Esophagus mucosa (tissue), 1 donor: ENCODE data around the gene JPT1. TPM values are rescaled to one million over a fixed set of nuclear protein-coding genes. Genes with fewer than 3 reads are reported as not detected.

Experiments used
- ATAC-seq: fragments of 200-7000 bp; cut with Tn5 transposase; one replicate; pipeline ENCODE4 v1.9.1; 2020
- total RNA-seq: library from RNA; stranded (reverse); gene quantifications from one replicate; pipeline ENCODE4 v1.2.4, GENCODE V29; 2023
- donor health status: DM: yes; HTN: yes; CAD: no.

JPT1 gene
- total RNA-seq, 1 donor from 2014 or later: 328 TPM

DNA sequence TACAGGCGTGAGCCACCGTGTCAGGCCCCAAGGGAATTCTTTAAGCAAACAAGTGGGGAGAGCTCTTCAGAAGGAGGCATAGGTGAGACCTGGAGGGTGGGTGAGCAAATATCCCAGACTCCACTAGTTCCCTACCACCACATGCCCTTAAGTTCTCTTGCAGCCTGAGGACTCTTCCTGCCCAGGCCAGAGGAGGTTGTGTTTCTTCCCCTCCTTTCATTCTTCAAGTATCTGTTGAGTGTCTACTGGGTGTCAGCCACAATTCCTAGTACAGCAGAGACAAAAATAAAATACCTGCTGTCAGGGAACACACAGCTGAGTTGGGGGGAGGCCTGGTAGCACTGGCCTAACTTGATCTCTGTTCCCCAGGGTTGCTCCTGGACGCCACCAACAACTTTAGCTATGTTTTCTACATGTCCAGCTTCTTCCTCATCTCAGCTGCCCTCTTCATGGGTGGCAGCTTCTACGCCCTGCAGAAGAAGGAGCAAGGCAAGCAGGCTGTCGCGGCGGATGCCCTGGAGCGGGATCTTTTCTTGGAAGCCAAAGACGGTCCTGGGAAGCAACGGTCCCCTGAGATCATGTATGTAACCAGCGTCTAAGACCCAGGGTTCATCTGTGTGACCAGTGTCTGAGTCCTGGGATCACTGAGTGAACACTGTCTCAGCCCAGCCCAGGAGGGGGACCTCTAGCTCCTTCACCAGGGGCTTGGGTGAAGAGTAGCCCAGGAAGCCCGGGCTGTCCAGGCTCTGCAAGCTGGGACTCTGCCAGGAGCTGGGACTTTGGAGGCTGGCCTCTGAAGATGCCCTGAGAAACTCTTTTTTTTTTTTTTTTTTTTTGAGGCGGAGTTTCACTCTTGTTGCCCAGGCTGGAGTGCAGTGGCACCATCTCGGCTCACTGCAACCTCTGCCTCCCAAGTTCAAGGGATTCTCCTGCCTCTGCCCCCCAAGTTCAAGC, 50.4 kb downstream of the JPT1 start:
- ATAC-seq: no peak

DNA sequence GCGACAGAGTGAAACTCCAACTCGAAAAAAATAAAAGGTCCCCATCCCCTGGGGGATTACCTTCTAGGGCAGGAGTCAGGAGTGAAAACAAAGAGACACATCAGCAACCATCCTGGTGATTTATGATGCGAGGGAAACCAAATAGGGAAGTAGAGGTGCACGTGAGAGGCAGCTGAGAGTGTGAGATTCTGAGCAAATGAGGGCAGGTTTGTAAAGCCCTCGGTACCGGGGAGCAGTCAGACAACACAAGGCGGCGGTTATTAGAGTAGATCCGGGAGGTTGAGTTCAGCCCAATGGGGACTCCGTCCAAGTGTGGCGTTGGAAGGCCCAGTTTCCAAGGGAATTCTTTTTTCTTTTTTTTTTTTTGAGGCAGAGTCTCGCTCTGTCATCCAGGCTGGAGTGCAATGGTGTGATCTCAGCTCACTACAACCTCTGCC, 51.9 kb downstream of the JPT1 start:
- no peak for ATAC-seq

DNA sequence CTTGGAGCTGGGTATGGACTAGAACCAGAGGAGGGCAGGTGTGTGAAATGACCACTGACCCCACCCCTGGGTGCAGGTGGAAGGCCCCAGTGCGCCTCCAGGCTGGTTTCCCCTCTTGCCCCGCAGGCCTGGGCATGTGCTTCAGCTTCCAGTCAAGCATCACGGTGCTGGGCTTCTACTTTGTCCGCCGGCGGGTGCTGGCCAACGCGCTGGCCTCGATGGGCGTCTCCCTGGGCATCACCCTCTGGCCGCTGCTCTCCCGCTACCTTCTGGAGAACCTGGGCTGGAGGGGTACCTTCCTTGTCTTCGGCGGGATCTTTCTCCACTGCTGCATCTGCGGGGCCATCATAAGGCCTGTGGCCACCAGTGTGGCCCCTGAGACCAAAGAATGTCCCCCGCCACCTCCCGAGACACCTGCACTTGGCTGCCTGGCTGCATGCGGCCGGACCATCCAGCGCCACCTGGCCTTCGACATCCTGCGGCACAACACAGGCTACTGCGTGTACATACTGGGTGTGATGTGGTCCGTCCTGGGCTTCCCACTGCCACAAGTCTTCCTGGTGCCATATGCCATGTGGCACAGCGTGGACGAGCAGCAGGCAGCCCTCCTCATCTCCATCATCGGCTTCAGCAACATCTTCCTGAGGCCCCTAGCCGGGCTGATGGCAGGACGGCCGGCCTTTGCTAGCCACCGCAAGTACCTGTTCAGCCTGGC, 54.3 kb downstream of the JPT1 start:
- ATAC-seq: no peak

DNA sequence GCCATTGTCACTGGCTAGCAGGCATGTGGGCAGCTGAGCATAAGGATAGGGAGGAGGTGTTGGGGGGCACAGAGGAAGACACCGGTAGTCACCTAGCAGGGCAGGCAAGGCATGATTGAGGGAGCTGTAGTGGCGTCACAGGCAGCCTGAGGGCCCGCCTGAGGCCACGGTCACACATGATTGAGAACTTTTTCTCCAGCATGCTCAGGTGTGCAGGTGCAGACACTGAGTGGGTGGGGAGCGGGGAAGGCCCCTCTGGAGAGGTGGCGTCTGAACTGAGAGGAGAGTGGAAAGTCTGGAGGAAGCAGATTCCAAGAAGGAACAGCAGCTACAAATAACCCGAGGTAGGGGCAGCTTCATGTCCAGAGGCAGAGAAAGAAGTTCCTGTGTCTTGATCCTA, 55.5 kb downstream of the JPT1 start:
- ATAC-seq: no peak

DNA sequence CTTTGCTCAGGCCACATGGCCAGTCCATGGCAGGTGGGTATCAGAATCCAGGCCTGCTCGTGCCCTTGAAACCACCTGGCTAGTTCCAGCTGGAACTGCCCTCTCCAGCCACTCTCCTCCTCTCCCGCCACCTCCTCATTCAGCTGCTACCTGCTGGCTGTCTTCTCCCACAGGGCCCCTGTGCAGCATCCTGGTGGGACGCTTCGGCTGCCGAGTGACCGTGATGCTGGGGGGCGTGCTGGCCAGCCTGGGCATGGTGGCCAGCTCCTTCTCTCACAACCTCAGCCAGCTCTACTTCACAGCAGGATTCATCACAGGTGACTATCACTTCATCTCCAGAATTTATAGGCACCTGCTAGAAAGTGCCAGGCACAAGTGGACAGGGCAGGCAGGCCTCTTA, 56.4 kb downstream of the JPT1 start:
- no peak for ATAC-seq

DNA sequence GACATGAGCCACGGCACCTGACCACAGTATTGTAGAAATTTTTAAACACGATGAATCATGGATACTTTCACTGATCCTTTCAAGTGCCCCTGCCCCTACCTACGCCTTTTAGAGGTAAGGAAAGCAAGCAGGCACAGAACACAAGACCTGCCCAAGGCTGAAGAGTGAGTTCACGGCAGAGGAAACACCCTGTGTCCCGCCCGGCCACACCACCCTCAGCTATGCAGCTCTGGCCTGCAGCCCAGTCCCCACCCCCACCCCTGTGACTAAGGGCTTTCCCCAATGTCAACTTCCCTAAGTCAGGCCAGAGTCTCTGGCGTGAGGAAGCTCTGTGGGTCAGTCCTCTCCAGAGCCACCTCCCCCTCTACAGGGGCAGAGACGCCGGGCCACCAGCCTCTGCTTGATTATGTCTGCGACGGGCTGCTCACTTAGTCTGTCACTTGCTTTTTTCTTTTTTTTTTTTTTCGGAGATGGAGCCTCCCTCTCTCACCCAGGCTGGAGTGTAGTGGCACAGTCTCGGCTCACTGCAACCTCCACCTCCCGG, 58.2 kb downstream of the JPT1 start:
- peak; percentile 92 for ATAC-seq

DNA sequence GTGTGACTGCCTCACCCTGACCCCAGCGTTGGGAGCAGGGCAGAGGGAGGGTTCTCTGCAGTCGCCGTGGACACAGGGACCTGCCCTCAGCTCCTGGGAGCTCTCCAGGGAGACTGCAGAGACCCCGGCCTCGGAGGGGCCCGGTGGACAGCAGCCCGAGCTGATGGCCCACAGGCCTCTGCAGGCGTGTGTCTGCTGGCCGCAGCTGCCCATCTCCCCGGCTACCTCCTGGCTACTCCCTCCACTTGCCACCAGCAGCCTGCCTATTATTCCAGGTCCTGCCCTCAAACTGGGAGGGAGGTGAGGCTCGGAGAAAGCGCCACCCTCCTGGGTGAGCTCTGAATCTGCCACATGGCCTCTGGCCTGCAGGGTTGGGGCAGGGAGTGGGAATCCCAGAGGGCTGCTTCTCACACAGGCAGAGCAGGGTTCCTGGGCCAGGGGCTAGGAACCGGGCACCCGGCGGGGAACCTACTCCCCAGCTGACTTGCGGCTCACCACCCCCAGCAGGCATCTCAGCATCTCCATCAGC, 59.4 kb downstream of the JPT1 start:
- ATAC-seq: no peak

DNA sequence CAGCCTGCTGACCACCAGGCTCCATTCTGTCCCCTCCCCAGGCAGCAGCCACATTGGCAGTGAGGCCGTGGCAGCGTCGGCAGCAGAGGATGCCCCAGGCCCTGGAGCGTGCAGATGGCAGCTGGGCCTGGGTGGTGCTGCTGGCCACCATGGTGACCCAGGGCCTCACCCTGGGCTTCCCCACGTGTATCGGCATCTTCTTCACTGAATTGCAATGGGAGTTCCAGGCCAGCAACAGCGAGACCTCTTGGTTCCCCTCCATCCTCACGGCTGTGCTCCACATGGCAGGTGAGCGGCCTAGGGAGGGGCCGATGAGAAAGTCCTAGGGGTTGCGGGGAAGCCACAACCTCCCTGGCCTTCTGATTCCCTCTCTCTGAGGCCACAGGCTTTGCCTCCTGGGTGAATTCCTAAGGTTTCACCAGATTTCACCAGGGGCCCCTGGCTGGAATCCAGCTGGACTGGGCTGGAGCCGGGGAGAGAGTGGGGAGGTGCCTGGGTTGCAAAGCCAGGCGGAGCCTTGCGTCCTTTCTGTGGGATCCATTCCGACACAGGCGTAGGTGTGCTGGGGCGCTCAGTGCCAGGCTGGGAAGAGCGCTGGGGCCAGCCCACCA, 60.7 kb downstream of the JPT1 start:
- ATAC-seq: no peak

DNA sequence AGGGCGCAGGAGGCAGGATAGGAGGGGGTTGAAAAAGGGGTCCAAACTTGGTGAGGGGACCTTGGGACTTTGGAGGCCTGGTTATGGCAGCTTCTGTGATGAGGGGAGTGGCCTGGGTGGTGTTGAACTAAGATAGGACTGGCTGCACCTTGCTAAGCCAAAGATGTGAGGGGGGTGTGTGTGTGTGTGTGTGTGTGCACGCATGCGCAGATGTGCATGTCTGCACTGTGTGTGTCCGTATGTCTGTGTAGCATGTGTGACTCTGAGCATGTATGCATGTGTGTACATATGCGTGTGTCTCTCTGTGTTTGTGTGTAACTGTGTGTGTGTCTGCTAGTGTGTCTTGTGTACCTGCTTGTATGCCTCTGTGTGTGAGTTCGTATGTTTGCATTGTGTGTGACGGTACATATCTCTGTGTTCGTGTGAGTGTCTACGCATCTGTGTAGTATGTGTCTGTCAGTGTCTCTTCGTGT, 62.4 kb downstream of the JPT1 start:
- ATAC-seq: no peak

DNA sequence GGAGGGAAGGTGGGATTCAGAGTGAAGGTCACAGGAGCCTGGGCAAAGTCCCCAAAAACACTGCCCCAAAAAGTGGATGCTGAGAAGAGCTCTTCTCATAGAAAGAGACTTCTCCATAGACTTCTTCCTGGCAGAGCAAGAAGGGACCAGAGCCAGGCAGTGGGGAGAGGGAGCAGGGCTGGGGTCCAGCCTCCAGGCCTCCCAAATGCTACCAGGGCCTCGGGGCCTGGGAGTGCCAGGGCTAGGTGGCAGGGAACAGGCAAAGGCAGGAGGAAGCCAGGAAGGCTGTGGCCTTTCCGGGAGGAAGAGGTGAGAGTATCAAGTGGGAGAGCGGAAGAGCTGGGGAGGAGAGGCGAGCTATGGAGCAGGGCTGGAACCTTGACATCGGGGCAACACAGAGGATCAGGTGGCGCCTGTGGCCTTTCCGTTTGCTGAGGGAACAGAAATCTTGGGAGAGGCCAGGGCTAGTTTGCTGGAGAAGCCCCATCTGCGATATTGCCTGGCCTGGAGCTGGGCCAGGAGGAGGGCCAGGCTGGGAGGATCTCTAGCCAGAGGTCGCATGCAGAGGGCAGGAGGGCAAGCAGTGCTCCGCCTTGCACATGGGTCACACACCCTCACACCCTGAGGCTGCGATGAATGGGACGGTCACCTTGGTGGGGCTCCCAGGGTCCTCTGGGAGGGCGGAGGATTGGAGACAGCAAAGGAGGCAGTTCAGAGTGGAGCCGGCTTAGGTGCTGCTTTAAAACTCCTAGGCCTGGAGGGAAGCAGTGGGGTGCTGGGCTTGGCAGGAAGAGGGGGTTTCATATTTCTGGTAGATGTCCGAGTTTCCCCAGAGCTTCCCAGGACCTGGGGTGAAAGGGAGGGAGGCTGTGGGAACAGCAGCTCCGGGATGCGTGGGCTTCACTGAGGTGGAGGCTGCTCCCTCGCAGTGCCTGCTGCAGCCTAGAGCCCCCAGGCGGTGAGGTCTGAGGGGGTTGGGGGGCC, 63.1 kb downstream of the JPT1 start:
- no peak for ATAC-seq

DNA sequence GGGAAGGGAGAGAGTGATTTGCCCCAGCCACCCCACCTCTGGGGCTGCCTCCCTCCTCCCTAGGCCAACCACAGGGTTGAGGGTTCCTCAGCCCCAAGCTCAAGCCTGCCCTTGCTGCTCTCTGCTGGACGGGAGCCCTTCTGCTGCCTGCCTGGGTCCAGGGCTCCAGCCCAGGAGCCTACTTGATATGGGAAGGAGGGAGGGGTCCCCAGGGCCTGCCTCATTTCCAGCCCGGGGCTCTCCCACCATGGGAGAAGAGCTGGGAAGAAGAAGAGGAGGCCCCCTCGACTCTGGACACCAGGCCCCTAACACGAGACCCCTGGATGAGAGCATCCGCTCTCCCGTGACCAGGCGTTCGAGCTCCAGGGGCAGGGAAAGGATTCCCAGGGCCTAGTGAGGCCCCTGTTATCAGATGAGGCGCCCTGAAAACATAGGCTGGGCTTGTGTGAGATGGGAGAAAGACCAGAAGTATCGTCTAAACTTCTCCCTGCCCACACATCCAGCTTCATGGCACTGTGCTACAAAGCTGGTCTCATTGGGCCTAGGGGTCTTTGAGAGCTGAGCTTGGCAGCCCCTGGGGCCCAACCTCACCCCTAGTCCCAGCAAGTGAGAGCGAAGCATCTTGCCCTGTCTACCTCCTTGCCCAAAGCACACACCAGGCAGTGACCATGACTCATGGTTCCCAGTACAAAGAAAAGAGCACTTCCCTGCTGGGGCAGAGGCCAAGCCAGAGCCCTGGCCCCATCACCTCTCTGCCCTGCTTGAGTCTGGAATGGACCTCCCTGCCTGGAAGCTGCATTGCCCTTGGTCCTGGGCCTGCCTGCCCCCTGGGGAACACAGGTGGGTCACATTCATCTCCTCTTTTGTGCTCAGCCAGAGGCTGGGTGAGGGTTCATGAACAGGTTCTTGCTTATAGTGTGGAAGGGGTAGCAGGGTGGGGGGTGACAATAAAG, 65.6 kb downstream of the JPT1 start:
- ATAC-seq: peak; percentile 53

DNA sequence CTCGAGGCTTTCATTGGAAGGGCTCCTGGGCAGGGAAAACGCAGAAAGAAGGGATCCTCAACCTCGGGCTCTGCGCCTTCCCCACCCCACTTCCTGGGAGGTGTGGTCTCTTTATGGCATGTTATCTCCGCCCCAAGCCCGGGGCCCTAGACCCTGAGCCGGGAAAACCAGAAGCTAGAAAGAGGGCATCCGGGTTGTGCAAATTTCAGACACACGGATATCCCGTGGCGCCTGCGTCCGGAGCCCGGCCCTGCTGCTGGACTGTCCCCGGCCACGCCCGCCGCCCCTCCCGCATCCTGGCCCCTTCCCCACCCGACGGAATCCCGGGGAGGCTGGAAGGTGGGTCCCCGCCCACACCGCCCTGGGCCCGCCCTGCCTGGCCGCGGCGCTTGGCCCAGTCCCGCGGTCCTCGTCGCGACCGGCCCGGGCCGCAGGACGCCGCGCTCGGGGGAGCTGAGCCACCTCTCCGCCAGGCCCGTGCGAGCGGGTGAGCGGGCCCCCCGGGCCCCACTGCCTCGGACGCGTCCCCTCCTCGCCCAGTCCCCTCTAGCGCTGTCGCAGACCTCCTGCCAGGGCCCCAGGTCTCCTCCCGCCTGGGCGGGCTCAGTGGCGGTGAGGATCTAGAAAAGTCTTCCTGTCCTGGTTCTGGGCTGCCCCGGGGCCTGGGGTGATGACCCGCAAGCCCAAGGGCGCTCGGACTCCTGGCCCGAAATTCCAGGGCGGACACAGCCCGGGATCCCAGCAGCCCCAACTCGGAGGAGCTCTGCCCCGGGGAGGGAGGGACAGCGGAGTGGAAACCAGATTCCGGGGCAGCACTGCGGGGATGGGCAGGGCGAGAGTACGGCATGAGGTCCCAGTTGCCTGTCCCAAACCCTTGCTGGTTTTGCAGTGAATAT, 66.5 kb downstream of the JPT1 start, which contains the start of gene SLC16A5:
Gene SLC16A5, plus strand, starts transcription at position 397 of the 896 bp plus-strand sequence. CDS start 5,683 bp downstream, outside the sequence.
- peak; percentile 79 for ATAC-seq

DNA sequence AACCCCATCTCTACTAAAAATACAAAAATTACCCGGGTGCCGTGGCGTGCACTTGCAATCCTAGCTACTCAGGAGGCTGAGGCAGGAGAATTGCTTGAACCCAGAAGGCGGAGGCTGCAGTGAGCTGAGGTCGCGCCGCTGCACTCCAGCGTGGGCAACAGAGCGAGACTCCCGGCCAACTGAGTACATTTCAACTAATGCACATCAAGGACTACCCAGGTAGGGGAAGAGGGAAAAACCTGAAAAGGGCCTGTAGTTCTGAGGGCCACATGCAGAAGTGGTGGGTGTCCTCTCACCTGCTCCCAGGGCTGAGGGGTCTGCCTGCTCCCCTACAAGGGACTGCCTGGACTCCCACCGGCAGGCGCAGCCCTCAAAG, 67.1 kb downstream of the JPT1 start:
- no peak for ATAC-seq

DNA sequence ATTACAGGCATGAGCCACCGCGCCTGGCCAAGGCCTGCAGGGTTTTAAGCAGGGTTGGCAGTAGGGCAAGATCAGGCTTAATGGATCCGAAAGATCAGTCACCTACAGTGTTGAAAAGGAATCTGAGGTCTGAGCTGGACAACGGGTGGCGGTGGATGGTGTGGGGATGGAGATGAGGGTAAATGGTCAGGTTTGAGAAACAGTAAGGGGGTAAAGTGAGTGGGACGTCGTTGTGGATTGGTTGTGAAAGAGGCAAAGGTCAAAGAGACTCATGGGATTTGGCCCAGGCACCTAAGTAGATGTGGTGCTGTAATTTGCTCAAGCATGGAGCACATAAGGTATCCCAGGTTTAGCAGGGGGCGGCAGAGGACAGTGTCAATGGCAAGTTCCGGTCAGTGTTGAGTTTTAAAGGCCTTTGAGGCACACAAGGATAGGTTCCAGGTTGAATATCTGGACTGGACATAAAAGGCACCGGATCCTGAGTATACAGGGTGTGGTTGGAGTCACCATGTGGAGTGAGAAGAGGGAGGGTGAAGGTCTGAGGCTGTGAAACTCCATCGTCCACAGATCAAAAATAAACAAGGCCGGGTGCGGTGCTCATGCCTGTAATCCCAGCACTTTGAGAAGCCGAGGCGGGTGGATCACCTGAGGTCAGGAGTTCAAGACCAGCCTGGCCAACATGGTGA, 67.7 kb downstream of the JPT1 start:
- ATAC-seq: no peak
